Stimulated activated CD4-positive, alpha-beta T cell treated with anti-CD3 and anti-CD28 coated beads, TNF-alpha, amount 100 ng/mL, for 4 hours (primary cell): ENCODE measurements around the gene DCC.

Experiments used
- DNase-seq, 3 experiments: peaks; one replicate each; pipeline ENCODE4 v3.0.0-alpha.2; 2020; ENCODE audit warnings: low read depth in 3 of 3

Gene DCC, protein sequence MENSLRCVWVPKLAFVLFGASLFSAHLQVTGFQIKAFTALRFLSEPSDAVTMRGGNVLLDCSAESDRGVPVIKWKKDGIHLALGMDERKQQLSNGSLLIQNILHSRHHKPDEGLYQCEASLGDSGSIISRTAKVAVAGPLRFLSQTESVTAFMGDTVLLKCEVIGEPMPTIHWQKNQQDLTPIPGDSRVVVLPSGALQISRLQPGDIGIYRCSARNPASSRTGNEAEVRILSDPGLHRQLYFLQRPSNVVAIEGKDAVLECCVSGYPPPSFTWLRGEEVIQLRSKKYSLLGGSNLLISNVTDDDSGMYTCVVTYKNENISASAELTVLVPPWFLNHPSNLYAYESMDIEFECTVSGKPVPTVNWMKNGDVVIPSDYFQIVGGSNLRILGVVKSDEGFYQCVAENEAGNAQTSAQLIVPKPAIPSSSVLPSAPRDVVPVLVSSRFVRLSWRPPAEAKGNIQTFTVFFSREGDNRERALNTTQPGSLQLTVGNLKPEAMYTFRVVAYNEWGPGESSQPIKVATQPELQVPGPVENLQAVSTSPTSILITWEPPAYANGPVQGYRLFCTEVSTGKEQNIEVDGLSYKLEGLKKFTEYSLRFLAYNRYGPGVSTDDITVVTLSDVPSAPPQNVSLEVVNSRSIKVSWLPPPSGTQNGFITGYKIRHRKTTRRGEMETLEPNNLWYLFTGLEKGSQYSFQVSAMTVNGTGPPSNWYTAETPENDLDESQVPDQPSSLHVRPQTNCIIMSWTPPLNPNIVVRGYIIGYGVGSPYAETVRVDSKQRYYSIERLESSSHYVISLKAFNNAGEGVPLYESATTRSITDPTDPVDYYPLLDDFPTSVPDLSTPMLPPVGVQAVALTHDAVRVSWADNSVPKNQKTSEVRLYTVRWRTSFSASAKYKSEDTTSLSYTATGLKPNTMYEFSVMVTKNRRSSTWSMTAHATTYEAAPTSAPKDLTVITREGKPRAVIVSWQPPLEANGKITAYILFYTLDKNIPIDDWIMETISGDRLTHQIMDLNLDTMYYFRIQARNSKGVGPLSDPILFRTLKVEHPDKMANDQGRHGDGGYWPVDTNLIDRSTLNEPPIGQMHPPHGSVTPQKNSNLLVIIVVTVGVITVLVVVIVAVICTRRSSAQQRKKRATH (N-terminal part only)

DNA sequence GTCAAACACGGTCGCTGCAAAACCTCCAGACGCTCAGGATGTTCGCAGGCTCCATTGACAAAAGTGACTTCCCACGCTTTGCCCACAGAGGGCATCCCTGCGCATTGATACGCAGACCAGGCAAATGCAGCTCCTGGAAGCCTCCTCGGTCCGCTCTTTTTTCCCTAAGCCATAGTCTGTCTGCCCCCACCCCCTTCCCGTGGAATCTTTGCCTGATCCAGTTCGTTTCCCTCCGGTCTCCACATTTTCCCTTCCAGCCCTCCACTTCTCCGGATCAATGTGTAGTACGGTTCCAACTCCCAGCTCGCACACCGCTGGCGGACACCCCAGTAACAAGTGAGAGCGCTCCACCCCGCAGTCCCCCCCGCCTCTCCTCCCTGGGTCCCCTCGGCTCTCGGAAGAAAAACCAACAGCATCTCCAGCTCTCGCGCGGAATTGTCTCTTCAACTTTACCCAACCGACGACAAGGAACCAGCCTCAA lies at the start of gene DCC:
DCC (plus strand) TSS at position 307 of the 481 bp plus-strand sequence. CDS start 591 bp downstream, outside the sequence.
- no peak for DNase-seq

DNA sequence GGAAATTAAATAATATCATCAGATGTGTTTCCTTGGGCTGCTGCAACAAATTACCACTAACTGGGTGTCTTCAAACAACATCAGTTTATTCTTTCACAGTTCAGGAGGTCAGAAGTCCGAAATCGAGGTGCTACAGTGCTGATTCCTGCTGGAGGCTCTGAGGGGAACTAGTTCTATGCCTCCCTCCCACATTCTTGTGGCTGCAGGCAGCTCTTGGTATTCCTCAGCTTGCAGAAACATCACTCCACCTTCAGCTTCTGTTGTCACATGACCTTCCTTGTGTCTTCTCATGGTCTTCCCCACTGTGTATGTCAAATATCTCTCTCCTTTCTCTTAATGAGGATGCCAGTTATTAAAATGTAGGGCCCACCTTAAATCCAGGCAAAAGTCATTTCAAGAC lies 29.3 kb upstream of the DCC start:
- no peak for DNase-seq

DNA sequence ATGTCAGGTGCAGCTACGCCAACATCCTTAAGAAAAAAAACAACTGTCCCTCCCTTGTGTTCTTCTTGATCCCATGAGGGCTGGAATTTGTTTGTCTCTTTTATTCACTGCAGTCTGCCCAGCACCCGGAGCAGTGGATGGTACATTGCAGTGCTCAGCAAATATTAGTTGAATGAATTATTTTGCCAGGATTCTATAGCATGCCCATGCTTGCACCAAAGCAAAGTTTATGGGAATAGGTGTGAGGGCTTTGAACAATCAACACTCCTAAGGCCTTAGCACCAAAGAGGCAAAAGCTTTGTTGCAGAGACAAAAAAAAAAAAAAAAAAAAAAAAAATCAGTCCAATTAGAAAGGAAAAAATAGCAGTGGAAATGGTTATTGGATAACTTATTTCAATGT lies 28.7 kb upstream of the DCC start:
- DNase-seq = no peak

DNA sequence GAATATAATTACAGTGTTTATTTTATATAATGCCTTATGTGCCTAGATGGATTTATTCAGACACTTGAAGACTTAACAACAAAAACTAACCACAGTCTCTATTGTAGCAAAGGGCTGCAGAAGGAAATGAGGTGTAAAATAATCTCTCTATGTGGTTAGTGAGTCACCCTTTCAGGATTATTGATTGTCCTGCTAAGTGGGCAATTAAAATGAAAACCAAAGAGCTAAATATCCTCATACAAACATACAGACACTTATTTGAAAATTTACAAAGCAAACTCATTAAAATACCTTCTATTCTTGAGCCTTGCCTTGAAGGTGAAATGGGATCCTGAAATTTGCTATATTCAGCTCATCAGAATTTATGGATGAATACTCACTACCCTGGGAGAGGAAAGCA lies 27.7 kb upstream of the DCC start:
- DNase-seq = no peak

DNA sequence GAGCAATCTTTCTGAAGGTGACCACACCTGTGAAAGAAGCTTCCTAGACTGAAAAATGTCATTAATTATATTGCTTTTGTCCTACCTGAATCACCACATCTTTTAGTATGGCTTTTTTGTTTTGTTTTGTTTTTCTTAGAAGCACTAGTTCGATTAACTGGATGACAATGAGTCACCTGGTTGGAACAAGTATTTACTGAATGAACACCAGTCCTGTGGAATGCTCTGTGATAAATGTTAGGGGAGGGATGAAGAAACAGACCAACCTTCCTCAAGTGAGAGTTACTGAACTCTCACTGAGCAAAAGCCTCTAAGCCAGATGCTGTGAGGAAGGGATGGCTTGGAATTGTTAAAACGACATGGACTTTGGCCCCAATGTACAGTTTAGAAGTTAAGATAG lies 26.8 kb upstream of the DCC start:
- DNase-seq = no peak

DNA sequence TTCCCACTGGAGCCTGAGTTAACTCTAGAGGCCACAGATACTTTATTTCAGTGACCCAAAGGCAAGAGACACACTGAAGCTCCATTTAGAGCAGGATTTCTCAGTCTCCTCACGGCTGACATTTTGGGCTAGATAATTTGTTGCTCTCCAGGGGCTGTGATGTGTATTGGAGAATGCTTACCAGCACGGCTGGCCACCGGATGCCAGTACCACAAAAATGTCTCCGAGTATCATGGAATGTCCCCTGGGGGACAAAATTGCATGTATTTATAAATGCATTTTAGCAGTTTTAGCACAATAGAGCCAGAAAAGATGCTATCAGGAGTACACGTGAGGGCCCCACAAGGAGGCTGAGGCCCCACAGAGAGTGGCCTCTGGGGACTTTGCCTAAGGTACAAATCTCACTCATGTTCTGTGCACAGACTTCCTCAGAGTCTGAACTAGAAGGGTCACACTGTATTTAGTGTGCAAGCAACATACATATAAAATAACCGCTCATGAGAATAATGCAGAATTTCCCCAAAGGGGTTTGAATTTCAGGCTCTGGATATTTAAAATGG lies 20.5 kb upstream of the DCC start:
- DNase-seq = no peak

DNA sequence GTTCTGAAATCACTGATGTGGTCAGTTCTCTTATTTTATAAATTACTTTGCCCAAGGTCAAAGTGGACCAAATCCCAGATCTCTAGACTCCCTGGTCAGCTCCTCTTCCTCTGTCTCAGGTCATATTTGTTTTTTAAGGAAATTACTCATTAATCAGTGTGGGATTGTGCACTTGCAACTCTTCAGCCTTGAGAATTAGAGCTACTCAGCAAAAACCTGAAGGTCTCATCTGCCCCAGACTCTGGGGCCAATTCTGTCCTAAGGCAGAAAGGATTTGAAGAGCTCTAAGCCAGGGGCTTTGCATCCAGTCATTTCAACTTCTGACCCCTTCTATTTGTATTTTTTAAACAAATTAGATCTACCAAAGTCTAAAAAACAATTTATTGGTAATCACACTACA lies 17.7 kb upstream of the DCC start:
- DNase-seq = no peak

DNA sequence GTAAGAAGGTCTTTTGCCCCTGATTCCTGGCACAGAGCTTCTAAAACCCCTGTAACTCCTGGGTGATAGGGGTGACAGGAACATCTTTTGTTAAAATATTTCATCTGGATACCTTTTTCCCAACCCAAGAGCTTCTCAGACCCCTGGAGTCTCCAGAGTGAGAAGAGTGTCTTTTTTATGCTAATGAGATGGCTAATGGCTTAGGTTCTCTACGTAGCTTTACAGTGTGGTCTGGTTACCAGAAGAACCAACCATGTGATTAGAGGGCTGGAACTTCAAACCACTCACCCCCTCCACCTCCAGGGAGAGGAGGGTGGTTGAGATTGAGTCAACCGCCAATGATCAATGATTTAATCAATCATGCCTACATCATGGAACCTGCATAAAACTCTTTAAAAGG lies 16.2 kb upstream of the DCC start:
- DNase-seq = no peak

DNA sequence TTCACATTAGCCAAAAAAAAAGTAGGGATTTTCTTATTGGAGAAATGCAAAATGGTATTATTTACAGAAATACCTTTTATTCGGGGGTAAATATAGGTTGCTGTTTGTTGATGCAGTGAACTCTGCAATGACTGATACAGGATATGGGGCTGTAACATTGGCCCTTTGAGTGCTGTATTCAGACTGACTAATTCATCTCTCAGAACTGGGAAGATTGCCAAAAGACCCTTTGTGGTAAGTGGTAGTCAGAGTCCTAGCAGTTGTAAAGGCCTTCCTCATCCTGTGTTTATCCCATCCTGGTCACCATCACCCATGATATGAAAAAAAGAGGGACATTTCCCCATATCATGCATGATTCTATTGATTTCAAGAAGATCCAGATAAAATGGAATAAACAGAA lies 14.0 kb upstream of the DCC start:
- DNase-seq = no peak

DNA sequence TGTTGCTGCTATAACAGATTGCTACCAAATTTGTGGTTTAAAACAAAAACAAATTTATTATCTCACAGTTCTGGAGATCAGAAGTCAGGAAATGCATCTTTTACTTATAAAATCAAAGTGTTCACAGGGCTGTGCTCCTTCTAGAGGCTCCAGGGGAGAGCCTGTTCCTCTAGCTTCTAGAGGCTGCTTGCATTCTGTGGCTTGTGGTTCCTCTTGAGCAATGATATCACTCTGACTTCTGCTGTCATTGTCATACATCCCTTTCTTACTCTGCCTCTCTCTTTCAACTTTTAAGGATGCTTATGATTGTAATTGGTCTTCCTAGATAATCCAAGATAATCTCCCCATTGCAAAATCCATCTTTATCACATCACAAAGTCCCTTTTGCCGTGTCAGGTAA lies 6.1 kb upstream of the DCC start:
- no peak for DNase-seq

DNA sequence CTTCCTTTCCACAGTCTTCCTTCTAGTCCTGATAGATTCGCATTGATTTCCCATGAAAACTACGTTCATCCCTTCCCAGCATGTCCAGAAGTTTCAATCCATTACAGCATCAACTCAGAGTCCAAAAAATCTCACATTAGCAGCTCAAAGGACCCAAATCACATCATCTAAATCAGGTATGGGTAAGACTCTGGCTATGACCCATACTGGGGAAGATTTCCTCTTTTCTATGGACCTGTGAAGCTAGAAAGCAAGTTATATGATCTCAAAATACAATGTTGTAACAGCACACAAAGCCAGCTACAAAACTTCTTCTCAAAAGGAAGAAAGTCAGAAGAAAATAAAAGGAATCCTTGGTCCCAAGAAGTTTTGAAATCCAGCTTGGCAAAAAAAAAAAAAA lies 5.7 kb upstream of the DCC start:
- no peak for DNase-seq

DNA sequence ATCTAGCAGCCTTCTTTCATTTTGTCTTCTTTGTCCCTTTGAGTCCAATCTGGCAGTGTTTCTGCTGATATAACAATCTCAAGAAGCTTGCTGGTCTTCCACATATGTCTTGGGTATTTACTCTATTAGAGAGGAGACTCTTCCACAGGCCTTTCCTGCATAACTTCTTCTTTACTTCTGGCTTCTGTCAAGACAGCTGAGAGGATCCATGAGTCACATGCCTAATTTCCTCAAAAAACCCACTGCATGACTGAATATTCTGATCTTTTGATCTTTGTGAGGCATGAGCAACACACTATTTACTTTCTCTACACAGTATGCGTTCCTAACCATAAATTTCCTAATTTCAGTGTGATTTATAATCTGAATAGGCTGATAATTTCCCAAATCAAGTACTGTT lies 5.1 kb upstream of the DCC start:
- DNase-seq = no peak

DNA sequence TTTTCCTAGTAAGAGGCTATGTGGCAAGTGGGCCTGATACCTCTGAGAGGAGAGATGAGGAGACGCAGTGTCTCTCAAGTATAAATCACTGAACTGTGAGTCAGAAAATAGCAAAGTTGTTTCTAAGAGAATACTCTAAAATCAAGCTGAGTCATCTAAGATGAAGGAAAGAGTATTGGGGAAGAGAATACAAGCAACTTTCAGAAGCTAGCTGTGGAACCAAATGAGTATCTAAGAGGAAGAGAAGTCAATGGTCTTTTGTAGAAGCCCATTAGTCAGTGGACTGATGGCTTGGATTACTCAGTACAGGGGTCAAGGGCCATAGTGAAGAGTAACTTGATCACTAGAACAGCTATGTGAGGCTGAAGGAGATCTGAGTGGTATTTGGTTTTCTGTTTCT lies 2.7 kb upstream of the DCC start:
- no peak for DNase-seq

DNA sequence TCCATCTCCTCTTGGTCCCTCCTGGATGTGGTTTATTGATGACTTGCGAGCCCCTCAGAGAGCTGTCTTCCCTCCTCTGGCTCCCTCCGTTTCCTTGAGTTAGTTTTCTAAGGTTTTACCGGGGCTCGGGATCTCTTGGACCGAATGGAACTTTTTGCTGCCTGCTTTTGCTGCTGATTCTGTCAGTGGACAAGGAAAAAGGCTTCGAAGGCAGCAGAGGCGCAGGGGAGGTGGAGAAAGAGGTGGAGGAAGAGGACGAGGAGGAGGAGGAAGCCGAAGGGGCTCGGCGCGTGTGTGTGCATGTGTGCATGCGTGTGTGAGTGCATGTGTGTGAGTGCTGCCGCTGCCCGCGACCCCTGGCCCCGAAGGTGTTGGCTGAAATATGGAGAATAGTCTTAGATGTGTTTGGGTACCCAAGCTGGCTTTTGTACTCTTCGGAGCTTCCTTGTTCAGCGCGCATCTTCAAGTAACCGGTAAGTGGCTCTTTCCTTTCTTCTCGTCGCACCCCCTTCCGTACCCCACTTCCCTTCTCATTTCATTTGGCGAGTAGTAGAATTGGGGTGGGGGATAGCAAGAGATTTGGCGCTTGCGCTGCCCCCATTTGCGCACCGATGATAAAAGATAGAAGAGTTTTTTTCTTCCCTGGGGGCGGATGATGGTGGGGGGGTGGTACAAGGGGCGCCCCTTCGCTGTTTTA lies 557 bp downstream of the DCC start:
- DNase-seq = no peak

DNA sequence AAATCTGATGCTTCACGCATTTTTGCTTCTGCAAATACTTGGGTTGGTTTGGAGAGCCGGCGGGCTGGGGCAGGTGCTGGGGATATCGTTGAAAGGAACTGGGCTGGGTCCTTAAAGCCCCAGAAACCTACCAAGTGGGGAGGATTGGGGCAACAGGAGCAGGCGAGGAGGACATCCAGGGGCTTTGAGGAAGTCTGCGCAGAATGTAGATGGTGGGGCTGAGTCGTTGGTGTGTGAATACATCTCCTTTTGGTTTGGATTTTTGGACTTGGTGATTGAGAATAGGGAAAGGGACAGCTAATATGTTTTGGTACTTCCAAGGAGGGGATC lies 1.1 kb downstream of the DCC start:
- no peak for DNase-seq

DNA sequence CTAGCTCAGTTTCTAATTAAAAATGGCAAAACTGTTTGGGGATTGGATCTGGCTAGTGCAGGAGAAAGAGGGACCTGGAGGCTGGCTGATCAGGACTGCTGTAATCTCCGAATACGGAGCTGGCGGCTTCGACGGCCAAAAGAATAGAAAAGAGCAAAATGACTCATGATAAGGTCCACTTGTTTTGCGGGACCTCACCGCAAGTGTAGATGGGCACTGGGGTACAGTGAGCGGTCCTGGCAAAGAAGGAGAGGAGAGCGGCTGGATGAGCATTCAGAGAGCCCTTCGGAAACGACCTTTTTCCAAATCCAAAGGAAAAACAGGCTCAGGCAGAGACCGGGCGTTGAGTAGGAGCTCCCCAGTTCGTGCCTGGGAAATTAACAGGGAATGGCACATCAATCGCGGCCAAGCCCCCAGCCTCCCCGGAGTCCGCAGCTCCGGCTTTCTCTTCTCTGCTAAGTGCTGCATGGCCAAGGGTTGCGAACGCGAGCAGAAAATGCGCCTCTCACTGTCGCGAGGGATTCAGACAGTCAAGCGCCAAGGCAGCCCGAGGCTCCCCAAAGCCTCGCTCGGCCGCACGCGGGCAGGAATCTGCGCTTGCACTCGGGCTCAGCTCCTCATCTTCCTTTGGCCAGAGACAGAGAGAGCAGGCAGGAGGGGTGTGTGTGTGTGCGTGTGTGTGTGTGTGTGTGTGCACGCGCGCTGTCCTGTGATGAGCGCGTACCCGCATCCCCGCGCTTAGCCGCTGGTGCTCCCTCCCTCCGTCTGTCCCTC lies 1.8 kb downstream of the DCC start:
- DNase-seq = no peak

DNA sequence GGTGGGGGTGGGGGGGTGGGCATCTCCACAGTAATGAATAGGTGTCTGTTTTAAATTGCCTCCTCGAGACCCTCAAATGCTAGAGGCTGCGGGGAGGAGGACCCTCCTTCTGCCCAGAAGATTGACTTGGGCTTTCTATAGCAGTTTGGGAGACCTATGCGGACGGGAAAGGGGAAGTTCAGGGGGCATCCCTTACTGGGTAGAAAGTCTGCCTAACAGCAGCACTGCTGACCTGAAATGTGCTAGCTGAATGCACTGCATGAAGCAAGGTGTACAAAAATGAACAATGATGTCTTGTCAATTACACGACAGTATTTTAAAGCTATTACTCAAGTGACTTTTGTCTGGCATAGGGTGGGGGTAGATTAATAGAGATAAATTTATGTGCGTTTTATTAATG lies 2.5 kb downstream of the DCC start:
- DNase-seq = no peak

DNA sequence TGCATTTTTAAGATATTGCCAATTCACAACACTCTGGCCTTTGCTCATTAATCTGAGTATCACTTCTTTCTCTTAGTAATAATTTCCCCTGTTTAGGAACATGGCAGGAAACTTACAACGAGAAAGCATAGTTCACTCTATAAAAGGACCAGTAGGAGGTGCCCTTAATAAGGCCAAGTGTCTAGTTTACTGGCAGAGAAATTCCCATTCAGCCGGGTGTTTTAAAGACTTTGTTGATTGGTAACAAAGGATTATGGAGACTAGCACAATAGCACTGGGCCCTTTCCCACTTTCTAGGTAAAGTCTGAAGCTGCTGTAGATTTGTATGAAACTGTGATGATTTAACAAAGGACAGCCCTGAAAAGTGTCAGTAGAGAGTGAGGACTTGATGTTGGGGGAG lies 3.1 kb downstream of the DCC start:
- no peak for DNase-seq

DNA sequence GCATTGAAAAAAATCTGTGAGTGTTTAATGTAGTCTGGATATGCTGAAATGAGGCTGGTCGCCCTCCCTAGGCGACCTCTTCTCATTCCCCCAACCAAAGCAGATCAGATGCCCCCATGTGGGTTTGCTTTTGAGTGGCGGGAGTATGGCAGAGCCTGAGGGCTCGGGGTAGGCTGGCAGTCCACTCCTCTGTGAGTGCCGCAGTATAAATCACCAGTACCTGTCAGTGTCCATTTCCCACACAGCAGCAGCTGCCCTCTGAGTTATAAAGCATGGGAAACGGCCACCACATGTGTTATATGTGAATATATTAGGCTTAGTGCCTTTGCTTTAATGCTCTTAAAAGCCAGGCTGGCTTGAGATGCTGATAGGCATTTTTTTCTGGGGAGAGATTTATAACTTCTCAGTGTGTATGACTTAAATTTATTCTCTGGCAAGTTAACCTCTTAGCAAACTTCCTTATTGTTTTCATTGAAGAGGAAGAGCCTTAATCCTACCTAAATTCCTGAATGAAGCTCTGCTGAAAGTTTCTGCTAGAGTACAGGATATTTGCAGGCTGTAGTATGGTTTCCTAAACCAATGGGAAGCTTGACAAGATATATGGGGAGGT lies 3.8 kb downstream of the DCC start:
- DNase-seq = no peak

DNA sequence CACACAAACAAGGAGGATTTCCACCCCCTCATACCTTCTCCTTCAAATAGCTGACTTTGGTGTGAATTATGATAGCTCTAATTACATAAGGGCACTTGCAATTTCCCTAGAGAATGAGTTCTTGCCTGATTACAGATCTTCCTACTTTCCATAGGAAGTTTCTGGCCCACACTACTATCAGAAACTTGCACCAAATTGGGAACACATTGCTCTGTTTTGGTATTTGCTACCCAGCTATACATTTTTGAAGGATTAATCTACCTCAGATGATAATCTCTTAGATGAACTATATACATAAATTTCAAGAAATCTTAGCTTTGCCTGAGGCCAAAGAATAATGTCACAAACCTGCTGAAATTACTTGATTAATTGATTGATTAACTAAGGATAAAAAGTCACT lies 4.9 kb downstream of the DCC start:
- DNase-seq = no peak
